Effector memory CD8-positive, alpha-beta T cell (primary cell): Measurements from ENCODE around the gene MAB21L1.

Experiments
- ATAC-seq: fragments of 150-1000 bp; cut with Tn5 transposase; replicated peaks from 2 replicates; pipeline ENCODE4 v1.10.0; 2021; ENCODE audit warnings: mild to moderate bottlenecking, moderate library complexity
- DNase-seq, 3 experiments: peaks; one replicate each; pipeline ENCODE4 v3.0.0; 2021
- H3K27ac Mint-ChIP-seq, 2 donors: one replicate each; pipeline ENCODE4 v1.8.0; 2022; ENCODE audit warnings: mild to moderate bottlenecking in 2 of 2, mixed read lengths in 2 of 2, moderate library complexity in 2 of 2
- H3K27me3 Mint-ChIP-seq, 2 donors: one replicate each; pipeline ENCODE4 v1.8.0; 2022; ENCODE audit warnings: mixed read lengths in 2 of 2
- H3K36me3 Mint-ChIP-seq: one replicate; pipeline ENCODE4 v1.8.0; 2022; ENCODE audit warnings: mild to moderate bottlenecking, moderate library complexity, mixed read lengths; ENCODE audit not compliant: insufficient read depth
- H3K4me1 Mint-ChIP-seq, 2 donors: one replicate each; pipeline ENCODE4 v1.8.0; 2022; ENCODE audit warnings: low read depth in 2 of 2, mixed read lengths in 2 of 2
- H3K4me3 Mint-ChIP-seq, 2 donors: one replicate each; pipeline ENCODE4 v1.8.0; 2022; ENCODE audit warnings: mild to moderate bottlenecking in 2 of 2, mixed read lengths in 2 of 2, moderate library complexity in 2 of 2
- H3K9me3 Mint-ChIP-seq, 2 donors: one replicate each; pipeline ENCODE4 v1.8.0; 2022; ENCODE audit warnings: mixed read lengths in 2 of 2

MAB21L1 gene

DNA sequence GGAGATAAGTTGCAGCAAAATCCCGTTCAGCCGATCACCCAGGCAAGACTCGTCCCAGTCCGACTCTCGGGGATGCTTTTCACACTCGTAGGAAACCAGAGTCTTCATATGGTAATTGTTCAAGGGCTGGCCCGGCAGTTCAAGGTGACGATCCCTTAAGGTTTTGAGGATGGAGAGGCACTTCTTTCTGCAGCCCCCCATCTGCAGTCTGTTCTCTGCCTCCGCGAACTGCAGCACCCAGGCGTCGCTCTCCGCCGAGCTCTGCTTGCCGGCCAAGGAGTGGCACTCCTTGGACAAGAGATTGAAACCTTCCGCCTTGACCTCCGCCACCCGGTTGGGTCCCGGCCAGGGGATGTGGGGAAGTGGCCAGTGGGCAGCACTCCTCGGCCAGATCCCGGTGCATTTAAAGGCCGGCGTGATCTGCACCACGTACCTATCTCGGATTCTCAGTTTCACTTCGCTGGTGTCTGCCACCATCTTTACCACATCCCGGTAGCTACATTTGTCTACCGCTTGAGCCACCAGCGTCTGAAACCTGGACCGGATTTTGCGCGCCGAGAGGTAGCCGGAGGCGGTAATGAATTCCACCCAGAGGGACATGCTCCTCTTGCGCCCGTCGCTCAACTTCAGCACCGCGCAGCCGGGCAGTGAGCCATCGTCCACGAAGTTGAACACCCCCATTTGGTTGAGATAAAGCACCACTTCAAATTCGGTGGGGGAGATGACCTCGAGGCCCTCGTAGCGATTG is 1.1 kb downstream of the MAB21L1 start:
- peak overlapping the region in 1 of 2 donors; percentile 69 for H3K4me3 Mint-ChIP-seq
- DNase-seq (no peak), ATAC-seq (no peak)
- H3K36me3 Mint-ChIP-seq: no peaks in the 10 kb centered on the region
- H3K9me3 Mint-ChIP-seq: peaks cover 5 to 8% of the 10 kb centered on the region in 2 donors
- no peak overlapping the region for H3K27ac Mint-ChIP-seq
- peaks cover 21 to 60% of the 10 kb centered on the region in 2 donors for H3K27me3 Mint-ChIP-seq
- H3K4me1 Mint-ChIP-seq: peaks cover 0 to 10% of the 10 kb centered on the region in 2 donors

DNA sequence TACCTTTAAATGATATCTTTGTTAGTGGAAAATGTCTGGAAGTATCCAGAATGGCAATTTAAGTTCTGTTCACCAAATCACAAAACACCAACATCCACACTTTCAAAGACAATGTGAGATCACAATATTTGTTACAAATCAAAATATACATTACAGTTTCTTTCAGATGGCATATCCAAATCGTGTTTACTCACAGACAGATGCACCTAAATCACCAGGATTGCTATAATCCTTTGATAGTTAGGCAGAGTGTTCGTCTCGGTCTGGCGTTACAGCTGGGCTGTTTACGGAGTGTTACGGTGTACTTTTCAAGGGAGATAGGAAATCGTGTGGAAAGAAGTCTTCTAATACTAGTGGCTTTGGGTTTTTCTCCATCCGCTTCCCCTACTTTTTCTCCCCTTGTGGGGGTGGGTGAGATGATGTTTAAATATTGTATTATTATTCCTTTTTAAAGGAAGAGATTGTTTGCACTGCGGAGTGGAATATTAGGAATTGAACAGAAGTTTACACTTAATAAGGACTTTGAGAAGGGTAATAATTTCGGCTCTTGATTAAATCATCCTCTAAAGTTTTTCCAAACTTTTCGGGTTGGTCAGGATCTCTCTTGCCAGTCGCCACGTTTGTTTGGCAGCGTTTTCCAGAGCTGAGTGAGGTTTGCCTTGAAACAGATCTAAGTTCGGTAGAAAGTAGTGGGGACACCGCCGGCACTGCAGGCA is 1.8 kb downstream of the MAB21L1 start:
- Mint-ChIP-seq H3K4me3 (no peak overlapping the region), H3K27me3 (peaks cover 21 to 68% of the 10 kb centered on the region in 2 donors), H3K4me1 (peaks cover 0 to 10% of the 10 kb centered on the region in 2 donors), H3K9me3 (peaks cover 5 to 8% of the 10 kb centered on the region in 2 donors), H3K27ac (no peak overlapping the region), H3K36me3 (no peaks in the 10 kb centered on the region)
- DNase-seq (no peak), ATAC-seq (no peak)

DNA sequence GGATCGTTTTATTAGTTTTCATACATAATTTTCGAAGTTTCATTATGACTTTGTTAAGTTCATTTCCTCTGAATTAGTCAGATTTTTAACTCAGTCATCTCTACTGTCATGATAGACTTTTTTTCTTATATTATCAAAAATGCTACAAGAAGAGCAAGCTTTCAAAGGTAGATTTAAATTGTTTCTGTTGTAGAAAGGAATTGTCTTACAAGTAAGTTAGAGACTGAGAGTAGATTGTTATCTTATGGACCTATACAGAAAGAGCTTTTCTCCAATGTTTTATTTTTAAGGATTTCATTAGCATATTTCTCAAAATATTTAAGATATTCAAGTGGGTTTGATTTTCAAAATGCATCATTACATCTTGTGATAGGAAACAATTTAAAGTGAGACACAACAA is 2.7 kb downstream of the MAB21L1 start:
- Mint-ChIP-seq H3K27ac (no peak overlapping the region), H3K4me1 (peaks cover 0 to 10% of the 10 kb centered on the region in 2 donors), H3K4me3 (no peak overlapping the region), H3K9me3 (peaks cover 5 to 8% of the 10 kb centered on the region in 2 donors), H3K27me3 (peaks cover 21 to 66% of the 10 kb centered on the region in 2 donors), H3K36me3 (no peaks in the 10 kb centered on the region)
- ATAC-seq (no peak), DNase-seq (no peak)

DNA sequence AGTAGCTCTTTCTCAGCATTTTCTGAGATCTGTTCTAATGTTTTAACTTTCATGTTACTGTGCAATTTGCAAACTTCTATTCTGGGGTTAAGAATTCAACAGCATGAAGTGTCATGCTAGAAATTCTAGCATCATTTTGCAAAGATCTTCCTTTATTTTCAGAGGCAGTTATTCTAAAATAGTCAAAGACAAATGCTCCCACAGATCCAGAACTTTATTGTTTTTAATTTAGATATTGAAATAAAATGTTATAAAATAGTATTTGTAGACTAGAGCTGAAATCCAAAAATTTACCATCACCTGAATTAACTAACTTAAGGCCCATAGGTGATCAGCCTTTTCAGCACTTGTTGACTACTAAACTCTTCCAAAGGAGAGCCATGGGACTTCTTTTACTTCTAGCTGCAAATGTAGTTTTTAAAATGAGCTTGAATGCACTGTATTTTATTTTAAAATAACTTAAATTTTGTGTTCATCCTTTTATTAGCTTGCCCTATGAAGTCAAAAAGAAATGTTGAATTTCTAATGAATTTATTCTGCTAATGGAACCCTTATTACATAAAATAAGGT is 3.2 kb downstream of the MAB21L1 start:
- no peak overlapping the region for H3K27ac Mint-ChIP-seq
- H3K36me3 Mint-ChIP-seq: no peaks in the 10 kb centered on the region
- H3K27me3 Mint-ChIP-seq: peaks cover 21 to 61% of the 10 kb centered on the region in 2 donors
- H3K4me3 Mint-ChIP-seq: no peak overlapping the region
- no peak for ATAC-seq
- H3K4me1 Mint-ChIP-seq: peaks cover 0 to 10% of the 10 kb centered on the region in 2 donors
- no peak for DNase-seq
- peaks cover 6 to 11% of the 10 kb centered on the region in 2 donors for H3K9me3 Mint-ChIP-seq

DNA sequence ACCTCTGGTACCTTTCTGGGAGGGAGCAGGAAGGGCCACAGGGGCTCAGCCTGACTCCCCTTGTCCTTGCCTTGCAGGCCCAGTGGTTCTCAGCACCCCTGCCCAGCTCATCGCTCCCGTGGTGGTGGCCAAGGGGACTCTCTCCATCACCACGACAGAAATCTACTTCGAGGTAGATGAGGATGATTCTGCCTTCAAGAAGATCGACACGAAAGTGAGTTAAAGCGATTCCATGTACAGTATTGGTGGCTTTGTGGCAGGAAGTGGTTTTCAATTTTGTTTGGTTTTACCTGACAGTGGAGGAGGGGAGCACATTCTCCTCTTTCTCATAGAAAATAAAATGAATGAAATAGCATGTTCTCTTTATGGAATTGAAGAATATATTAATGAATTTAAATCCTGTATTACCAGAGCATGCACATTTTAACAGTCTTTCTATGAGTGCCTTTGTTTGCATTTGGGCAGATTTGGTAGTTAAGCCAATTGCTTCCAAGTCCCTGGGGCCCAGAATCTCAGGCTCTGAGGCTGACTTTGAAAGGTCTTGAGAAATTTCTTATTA is 4.1 kb downstream of the MAB21L1 start:
- peaks cover 6 to 14% of the 10 kb centered on the region in 2 donors for H3K9me3 Mint-ChIP-seq
- peaks cover 0 to 10% of the 10 kb centered on the region in 2 donors for H3K4me1 Mint-ChIP-seq
- no peak for ATAC-seq
- DNase-seq: no peak
- H3K27ac Mint-ChIP-seq: no peak overlapping the region
- H3K36me3 Mint-ChIP-seq: no peaks in the 10 kb centered on the region
- peaks cover 21 to 52% of the 10 kb centered on the region in 2 donors for H3K27me3 Mint-ChIP-seq
- H3K4me3 Mint-ChIP-seq: no peak overlapping the region

DNA sequence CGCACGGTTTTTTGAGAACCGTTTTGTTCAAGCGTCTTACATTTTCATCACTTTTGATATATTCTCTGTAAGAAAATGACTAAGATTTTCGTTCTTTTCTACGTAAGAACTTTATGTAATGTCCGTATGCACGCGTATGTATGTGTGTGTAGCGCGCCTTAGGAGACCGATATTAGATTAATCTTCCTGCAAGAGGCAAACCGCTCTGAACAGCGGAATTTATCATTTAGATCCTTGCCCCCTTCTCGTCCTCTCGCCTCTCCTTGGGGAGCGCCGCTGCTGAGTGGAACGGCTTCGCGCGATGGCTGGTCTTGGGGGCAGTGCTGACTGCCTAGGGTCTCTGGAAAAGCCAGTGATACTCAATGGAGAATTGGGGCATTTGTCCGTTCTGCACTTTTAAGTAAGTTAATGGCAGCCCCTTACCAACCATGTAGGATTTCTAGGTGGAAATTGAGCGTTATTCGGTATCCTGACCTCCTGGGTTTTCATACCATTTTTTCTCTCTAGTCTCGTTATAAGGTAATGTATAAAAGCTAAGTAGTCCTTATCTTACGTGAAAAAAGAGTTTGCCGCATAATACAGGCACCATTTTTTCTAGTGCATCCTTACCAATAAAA is 4.7 kb downstream of the MAB21L1 start:
- Mint-ChIP-seq H3K36me3 (no peaks in the 10 kb centered on the region), H3K9me3 (peaks cover 6 to 14% of the 10 kb centered on the region in 2 donors), H3K4me1 (peaks cover 0 to 10% of the 10 kb centered on the region in 2 donors), H3K27ac (no peak overlapping the region), H3K4me3 (no peak overlapping the region), H3K27me3 (peaks cover 16 to 46% of the 10 kb centered on the region in 2 donors)
- no peak for DNase-seq
- no peak for ATAC-seq

DNA sequence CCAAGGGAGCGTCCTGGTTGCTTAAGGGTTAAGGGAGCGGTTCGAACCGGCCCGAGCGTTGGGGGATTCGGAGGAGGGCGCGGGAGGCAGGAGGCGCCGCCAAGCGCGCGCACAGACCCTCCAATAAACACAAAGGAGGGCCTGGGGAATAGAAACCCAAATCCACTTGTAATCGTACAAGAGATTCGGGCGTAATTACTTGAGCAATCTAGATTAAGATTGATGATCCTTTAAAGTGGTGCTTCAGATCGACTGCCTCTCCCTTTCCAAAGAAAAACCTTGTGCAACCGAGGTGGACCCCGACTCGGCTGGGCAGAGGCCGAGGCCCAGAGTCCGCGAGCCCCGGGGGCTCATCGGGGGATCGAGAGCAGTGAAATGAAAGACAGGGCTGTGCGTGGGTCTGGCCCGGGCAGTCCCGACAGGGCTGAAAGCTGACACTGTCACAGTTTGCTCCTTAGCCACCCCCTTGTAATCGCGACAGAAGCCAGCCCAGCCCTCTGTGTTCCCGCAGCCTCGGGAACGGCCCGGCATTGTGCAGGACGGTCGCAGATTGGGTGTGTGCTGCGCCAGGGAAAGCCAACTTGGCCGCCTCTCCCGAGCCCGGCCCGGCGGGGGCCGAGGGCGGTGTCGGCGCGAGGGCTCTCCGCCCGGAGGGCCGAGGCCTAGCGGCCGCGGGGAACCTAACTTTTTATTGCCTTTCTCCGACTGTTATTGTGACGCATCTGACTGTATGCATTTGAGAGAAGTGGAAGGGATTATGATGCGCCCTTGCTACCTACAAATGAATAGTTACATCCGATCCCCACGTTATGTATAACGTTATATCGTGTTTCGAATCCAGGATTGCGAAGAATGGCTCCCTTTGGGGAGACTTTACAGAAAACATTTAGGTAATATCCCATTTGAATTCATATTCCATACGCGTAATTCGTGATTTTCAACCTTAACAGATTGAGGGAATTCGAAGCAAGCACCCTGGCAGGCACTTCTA is 5.5 kb downstream of the MAB21L1 start:
- Mint-ChIP-seq H3K36me3 (no peaks in the 10 kb centered on the region), H3K4me1 (peaks cover 0 to 5% of the 10 kb centered on the region in 2 donors), H3K27ac (no peak overlapping the region), H3K4me3 (no peak overlapping the region), H3K9me3 (peaks cover 2 to 7% of the 10 kb centered on the region in 2 donors), H3K27me3 (peaks cover 7 to 38% of the 10 kb centered on the region in 2 donors)
- ATAC-seq (no peak), DNase-seq (no peak)

DNA sequence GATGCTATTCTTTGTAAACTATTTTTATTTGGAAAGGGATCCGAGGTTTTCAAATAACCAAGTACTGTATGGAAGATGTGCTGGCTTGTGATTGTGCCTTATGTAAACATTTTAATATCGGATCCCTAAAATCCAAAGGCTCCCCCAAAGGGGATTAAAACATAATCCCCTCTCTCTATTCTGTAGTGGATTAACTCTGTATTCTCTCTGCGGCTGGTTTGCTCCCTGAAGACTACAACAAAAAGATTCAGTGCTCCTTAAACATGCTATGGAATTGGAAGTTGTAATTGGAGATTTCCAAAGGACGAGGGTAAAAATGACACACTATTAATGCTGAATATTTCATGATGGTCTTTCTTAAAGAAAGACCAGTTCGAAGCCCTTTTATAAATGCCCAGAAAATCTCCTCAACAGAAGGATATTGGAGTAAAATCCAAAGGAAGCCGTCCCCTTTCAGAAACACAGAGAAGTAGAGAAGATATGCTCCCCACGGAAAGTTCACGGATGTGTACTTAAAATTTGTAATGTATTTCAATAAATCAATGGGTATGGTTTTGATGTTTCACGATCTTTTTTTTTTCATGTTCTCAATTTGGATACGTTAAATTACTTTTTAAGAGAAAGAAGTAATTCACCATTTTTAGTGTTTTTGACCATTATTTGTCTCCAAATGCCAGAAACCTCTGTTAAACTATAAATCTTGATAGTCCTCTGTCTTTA is 6.5 kb downstream of the MAB21L1 start:
- no peak overlapping the region for H3K4me3 Mint-ChIP-seq
- ATAC-seq: no peak

DNA sequence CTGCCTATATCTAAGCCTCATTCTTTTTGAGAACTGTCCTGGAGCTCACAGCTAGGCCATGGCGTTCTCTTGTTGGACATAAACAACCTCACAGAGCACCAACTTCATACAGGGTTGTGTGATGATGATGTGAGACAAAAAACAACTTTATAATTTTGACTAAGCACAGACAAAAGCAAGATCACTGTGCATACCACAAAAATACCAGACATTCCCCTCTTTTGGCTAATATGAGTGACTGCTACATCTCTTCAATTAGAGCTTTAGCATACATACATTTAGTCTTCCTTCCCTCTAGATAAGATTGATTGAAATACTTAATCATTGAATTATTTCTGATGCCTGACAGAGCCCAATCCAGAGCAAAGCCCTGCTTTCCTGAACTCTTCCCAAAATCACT is 8.3 kb downstream of the MAB21L1 start:
- ATAC-seq (no peak), DNase-seq (no peak)
- Mint-ChIP-seq H3K4me3 (no peak overlapping the region), H3K27me3 (peaks cover 0 to 19% of the 10 kb centered on the region in 2 donors), H3K4me1 (no peaks in the 10 kb centered on the region), H3K27ac (no peak overlapping the region), H3K9me3 (peaks cover 2 to 7% of the 10 kb centered on the region in 2 donors), H3K36me3 (no peaks in the 10 kb centered on the region)

More for the DNA sequence above, 6.5 kb downstream of the MAB21L1 start:
- no peaks in the 10 kb centered on the region for H3K36me3 Mint-ChIP-seq
- H3K4me1 Mint-ChIP-seq: no peaks in the 10 kb centered on the region
- no peak overlapping the region for H3K27ac Mint-ChIP-seq
- H3K9me3 Mint-ChIP-seq: peaks cover 2 to 7% of the 10 kb centered on the region in 2 donors
- peaks cover 0 to 28% of the 10 kb centered on the region in 2 donors for H3K27me3 Mint-ChIP-seq
- no peak for DNase-seq

DNA sequence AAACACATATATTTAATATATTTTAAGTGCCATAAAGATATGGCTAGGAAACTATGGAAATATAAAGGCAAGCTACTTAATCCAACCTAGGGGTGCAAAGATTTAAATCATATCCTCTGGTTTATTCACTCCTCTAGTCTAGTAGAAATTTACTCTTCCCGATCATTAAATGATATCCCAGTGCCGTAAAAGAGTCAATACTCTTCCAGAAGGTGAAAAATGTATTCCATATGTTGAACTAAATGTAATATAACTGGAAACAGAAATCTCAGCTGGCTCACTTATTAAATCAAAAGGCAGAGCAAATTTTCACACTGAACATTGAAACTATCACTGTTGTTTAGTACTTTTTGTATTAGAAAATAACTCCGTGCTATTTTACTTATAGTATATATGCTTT is 11.1 kb downstream of the MAB21L1 start:
- Mint-ChIP-seq H3K9me3 (peaks cover 4 to 18% of the 10 kb centered on the region in 2 donors), H3K27ac (no peak overlapping the region), H3K4me3 (no peak overlapping the region), H3K27me3 (peaks cover 0 to 8% of the 10 kb centered on the region in 2 donors), H3K36me3 (no peaks in the 10 kb centered on the region), H3K4me1 (no peaks in the 10 kb centered on the region)
- ATAC-seq (no peak), DNase-seq (no peak)

DNA sequence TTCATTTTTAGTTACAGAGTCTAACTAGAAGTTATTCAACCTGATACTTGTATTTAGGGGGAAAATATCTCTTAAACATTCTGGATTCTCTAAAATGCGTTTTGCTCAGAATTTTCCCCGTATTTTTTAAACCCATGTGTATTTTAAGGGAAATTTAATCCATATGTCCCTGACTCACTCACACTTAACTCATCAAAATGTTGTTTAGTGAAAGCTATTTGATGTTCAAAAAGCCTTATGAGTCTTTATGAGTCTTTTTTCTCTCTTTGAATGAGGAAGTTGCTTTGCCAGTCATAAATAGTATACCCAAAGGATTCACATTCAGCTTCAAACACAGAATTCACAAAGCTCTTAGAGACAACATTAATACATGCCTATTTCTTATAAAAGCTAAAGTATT is 16.4 kb downstream of the MAB21L1 start:
- Mint-ChIP-seq H3K9me3 (peaks cover 4 to 11% of the 10 kb centered on the region in 2 donors), H3K4me1 (no peaks in the 10 kb centered on the region), H3K27ac (no peak overlapping the region), H3K27me3 (no peaks in the 10 kb centered on the region), H3K4me3 (no peak overlapping the region), H3K36me3 (no peaks in the 10 kb centered on the region)
- ATAC-seq (no peak), DNase-seq (no peak)

DNA sequence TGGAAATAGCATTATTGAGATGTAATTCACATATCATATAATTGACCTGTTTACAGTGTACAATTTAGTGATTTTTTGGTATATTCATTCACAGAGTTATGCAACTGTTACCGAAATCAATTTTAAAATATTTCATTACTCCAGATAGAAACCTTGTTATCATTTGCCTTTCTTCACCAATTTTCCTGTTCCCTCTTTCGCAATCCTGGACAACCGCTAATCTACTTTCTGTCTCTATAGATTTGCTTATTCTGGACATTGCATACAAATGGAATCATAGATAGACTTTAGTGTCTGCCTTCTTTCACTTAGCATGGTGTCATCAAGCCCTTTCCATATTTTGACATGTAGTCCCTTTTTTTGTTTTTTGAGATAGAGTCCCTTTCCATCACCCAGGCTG is 19.2 kb downstream of the MAB21L1 start:
- Mint-ChIP-seq H3K9me3 (peaks cover 4 to 6% of the 10 kb centered on the region in 2 donors), H3K27ac (no peak overlapping the region), H3K4me1 (no peaks in the 10 kb centered on the region), H3K27me3 (no peaks in the 10 kb centered on the region), H3K36me3 (no peaks in the 10 kb centered on the region), H3K4me3 (no peak overlapping the region)
- no peak for ATAC-seq
- no peak for DNase-seq
